NCI-H1930 (cell line): Measurements from ENCODE around the gene CYP27B1.
"Not testable (repeated sequence)": the region's sequence is repeated elsewhere in the genome, so short reads cannot be mapped to it uniquely, and the experiment has no call there.

Experiments used
- DNase-seq, 2 experiments: peaks; one replicate each; lab custom pipeline; 2025; lab: John Stamatoyannopoulos, UW

Gene CYP27B1

GRCh38 chr12:57783466-57783801, 16.6 kb upstream of the CYP27B1 start:
- DNase-seq, result no peak

- DNase-seq, result peak; percentile 90 to 98
These were observed 16.0 kb upstream of the CYP27B1 start, which contains the start of gene TSFM for GRCh38 chr12:57782608-57783465. TSFM (plus strand) TSS chr12:57782787; CDS start chr12:57782802, 15 bp downstream.

- no peak for DNase-seq
These were observed 15.3 kb upstream of the CYP27B1 start for GRCh38 chr12:57782243-57782607.

GRCh38 chr12:57781801-57782200, 14.9 kb upstream of the CYP27B1 start:
- no peak for DNase-seq

- DNase-seq, result no peak
These were observed 14.4 kb upstream of the CYP27B1 start for GRCh38 chr12:57781244-57781643.

- DNase-seq, result no peak
These were observed 13.5 kb upstream of the CYP27B1 start for GRCh38 chr12:57780284-57780897.

- no peak for DNase-seq
These were observed 12.9 kb upstream of the CYP27B1 start for GRCh38 chr12:57779736-57780135.

- DNase-seq, result no peak
These were observed 11.0 kb upstream of the CYP27B1 start for GRCh38 chr12:57777911-57778310.

GRCh38 chr12:57777367-57777766, 10.5 kb upstream of the CYP27B1 start:
- DNase-seq, result no peak

- DNase-seq, result no peak
These were observed 9.3 kb upstream of the CYP27B1 start for GRCh38 chr12:57776247-57776587.

GRCh38 chr12:57775563-57776246, 8.8 kb upstream of the CYP27B1 start:
- no peak for DNase-seq

GRCh38 chr12:57775044-57775443, 8.2 kb upstream of the CYP27B1 start:
- DNase-seq, result no peak

- not testable (repeated sequence) for DNase-seq
These were observed 7.8 kb upstream of the CYP27B1 start for GRCh38 chr12:57774634-57775033.

- peak; percentile 46 for DNase-seq
These were observed 5.8 kb upstream of the CYP27B1 start, which contains the start of gene EEF1AKMT3 for GRCh38 chr12:57772429-57773322. EEF1AKMT3 (plus strand) TSS chr12:57772614; CDS start chr12:57772725, 111 bp downstream.

GRCh38 chr12:57771873-57772428, 5.1 kb upstream of the CYP27B1 start, which contains the start of gene METTL1:
METTL1 (minus strand) TSS chr12:57772105; CDS start chr12:57772083, 22 bp downstream.
- peak; percentile 92 to 94 for DNase-seq

- DNase-seq, result peak; percentile 69 to 81
These were observed 4.5 kb upstream of the CYP27B1 start for GRCh38 chr12:57771236-57771872.

- DNase-seq, result no peak
These were observed 3.9 kb upstream of the CYP27B1 start for GRCh38 chr12:57770734-57771133.

- DNase-seq, result no peak
These were observed 2.7 kb upstream of the CYP27B1 start for GRCh38 chr12:57769594-57769993.

GRCh38 chr12:57767876-57768275, 998 bp upstream of the CYP27B1 start:
- no peak for DNase-seq

GRCh38 chr12:57767305-57767698, 424 bp upstream of the CYP27B1 start:
- no peak for DNase-seq
